Right ventricle myocardium superior (tissue), 1 donor: Measurements from ENCODE around the gene RUBCN. TPM values are rescaled to one million over a fixed set of nuclear protein-coding genes. Genes with fewer than 3 reads are reported as not detected.
"Not testable (repeated sequence)": the region's sequence is repeated elsewhere in the genome, so short reads cannot be mapped to it uniquely, and the experiment has no call there.

Experiments
- ATAC-seq: fragments of 200-7000 bp; cut with Tn5 transposase; one replicate; pipeline ENCODE4 v1.9.1; 2020; ENCODE audit warnings: mild to moderate bottlenecking; ENCODE audit not compliant: poor library complexity
- DNase-seq: peaks from one replicate; pipeline ENCODE4 v3.0.0-alpha.2; 2020
- intact Hi-C: fragments of 100-400 bp; cut with DNase I; formaldehyde crosslinking; loops from one replicate; pipeline ENCODE4 v1.11.2; 2022
- total RNA-seq: library from RNA; stranded (reverse); fragmentation: NEBNext Ultra II Directional; extraction: Animal tissue kit (Norgen Biotek cat#: 25700); gene quantifications from one replicate; pipeline ENCODE4 v1.2.1, GENCODE V29; 2021
- donor health status: DM: no; HTN: yes; CAD: no; lungs with severe emphysema.

RUBCN gene
- total RNA-seq, 1 donor from 2014 or later: 15.1 TPM

DNA sequence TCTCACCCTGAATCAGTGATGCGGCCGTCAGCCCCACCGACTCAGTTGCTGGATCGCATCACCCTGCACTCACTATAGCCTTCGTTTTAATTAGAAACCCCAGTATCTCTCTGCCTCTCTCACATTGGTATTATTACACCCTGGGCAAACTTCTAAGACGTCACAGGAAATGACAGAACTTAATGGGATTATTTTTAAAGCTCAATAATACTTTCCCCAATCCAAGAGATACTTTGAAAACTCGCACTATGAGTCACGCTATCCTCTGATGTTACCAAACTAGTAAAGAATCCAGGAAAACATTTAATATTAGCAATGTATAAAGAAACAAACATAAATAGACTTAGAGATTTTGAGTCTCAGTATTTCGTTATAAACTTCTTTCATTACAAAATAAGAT, 36.6 kb downstream of the RUBCN start:
- DNase-seq (no peak), ATAC-seq (no peak)
- intact Hi-C loops: no loop called here

DNA sequence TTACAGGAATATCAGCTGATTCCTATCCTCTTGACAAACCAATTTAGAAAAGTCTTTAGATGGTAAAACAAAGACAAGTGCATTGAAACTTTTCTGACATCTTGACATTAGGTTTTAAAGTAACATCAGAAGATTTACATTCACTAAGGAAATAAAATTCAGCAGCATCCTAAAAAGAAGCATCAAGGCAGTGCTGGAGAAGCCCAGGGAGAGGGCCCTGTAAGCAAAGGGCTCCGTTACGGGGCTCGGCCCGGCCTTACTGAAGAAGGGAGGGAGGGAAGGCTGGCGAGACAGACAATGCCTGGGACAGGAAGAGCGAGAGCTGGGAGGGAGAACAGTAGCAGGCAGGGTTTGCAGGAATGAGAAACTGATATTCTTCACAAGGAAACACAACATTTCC, 39.3 kb downstream of the RUBCN start:
- no peak for DNase-seq
- intact Hi-C loops: no loop called here
- no peak for ATAC-seq

GRCh38 chr3:197694251-197694650, 42.5 kb downstream of the RUBCN start:
- no peak for ATAC-seq

DNA sequence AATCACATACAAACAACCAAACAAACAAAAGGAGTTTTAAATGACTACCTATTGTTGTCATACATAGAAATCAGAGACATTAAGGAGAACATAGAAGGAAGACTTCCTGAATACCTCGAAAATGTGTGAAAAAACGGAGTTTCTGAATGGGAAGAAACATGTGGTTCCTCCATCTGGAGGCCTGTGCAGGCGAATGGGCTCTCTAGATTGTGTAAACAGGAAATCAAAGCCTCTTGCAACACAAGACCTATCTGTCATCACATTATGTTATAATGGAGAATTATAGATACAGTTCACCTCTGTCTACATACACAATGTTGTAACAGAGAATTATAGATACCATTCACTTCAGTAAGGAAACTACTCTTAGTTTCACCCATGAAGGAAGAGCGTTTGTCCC, 44.1 kb downstream of the RUBCN start:
- intact Hi-C loops: no loop called here
- DNase-seq (no peak), ATAC-seq (no peak)

More at GRCh38 chr3:197694251-197694650, 42.5 kb downstream of the RUBCN start:
- intact Hi-C loops: no loop called here
- DNase-seq: no peak

DNA sequence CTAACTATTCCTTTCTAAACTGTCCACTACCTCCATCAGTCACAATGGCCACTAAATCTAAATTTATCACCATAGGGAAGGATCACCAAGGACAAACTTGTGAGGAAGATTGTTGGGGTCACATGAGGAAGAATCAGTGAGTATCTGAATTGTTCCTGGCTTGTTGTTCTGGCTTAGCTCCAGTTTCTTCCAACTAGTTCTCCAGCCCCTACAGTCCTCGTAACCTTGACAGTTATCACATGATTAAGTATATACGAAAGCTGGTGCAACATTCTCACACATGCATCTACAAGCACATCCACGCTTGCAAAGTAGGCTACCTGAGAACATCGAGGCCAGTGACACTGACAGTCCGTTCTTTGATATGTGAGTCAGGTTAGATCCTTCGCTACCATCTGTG, 46.0 kb downstream of the RUBCN start:
- peak; percentile 57 for ATAC-seq
- DNase-seq: no peak
- intact Hi-C loops: no loop called here

DNA sequence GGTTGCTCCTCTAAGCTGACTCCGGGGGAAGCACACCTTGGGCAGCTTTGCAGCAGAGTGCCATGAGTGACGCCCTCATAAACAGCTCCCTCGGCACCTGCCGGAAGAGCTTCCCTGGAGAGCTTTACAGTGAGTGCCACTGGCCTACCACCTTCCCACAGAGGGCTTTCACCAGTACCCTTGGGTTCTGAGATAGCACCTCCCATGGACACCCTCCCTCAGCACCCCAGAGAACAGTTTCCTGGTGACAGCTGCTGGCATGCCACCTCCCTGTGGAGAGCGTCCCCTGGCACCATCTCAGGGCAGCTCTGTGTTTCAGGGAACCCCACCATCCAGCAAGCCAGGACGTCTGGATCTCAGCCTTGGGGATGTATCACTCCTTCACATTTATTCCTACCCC, 49.1 kb downstream of the RUBCN start:
- DNase-seq (no peak), ATAC-seq (peak; percentile 56)
- intact Hi-C loops: no loop called here

GRCh38 chr3:197686899-197687298, 49.8 kb downstream of the RUBCN start:
- DNase-seq (no peak), ATAC-seq (no peak)
- intact Hi-C loops: no loop called here

- no peak for ATAC-seq
- no peak for DNase-seq
- intact Hi-C loops: no loop called here
Measured at GRCh38 chr3:197685546-197685945, 51.2 kb downstream of the RUBCN start.

GRCh38 chr3:197683191-197683590, 53.5 kb downstream of the RUBCN start:
- intact Hi-C loops: no loop called here
- DNase-seq (no peak), ATAC-seq (no peak)

DNA sequence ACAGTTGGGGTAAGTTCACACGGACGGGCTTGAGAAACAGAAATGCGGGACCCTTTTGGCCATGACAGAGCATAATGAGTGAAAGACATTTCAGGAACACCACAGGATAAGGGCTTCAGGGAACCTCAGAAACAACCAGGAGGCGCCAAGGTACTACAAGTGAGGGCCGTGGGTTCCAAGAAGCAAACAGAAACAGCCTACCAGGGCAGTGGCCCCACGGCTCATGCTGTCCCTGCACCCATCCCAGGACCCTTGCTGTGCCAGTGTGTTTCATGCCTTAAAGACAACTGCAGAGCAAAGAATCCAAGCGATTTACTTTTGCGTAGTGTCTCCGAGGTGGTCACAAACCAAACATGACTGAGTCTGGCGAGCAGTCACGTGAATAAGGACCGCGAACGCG, 54.0 kb downstream of the RUBCN start:
- no peak for DNase-seq
- intact Hi-C loops: no loop called here
- ATAC-seq: no peak

DNA sequence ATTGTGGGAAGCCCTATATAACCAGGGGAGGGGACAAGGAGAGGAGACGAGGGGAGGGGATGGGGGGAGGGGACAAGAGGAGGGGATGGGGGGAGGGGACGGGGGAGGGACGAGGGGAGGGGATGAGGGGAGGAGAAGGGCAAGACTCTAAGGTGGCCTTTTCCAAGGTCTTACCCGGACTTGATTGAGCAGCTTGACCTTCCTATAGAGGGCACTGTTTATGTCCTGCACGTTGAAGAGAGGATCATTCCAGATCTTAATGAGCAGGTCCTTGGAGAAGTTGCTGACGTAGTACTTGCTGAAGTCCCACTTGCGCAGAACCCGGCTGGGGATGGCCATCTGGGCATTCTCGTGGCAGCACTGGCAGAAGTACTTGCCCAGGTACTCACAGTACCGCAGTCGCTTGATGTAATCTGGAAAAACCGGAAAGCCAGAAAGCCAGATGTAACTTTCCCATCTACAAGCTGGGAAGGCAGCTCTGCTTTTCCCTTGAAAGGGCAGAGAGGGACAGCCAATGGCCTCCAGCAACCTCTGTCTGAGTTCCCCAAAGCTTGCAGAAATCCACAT, 55.7 kb downstream of the RUBCN start:
- ATAC-seq: no peak
- intact Hi-C loops: no loop called here
- no peak for DNase-seq

- intact Hi-C loops: no loop called here
- no peak for ATAC-seq
- no peak for DNase-seq
Measured at GRCh38 chr3:197675951-197676350, 60.8 kb downstream of the RUBCN start.

GRCh38 chr3:197675563-197675860, 61.2 kb downstream of the RUBCN start:
- no peak for DNase-seq
- no peak for ATAC-seq
- intact Hi-C loops: no loop called here

- DNase-seq: no peak
- ATAC-seq: no peak
- intact Hi-C loops: no loop called here
Measured at GRCh38 chr3:197674741-197675562, 61.8 kb downstream of the RUBCN start.

DNA sequence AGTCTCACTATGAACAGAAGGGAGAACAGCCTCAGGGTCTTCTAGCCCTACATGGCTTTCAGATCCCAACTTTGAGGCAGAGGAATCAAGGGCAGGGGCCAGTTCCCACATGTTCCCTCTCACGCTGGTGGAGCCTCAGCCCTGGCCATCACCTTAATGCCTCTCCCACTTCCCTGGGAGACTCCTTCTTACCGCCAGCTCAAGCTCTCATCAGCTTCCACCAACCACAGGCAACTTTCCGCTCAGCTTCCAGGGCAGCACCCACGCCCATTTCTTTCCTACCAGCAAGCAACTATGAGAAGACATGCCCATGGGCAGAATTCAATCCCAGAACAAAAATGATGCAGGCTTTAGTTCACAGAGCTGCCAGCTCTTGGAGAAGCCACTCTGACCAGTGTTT, 63.5 kb downstream of the RUBCN start:
- DNase-seq: no peak
- intact Hi-C loops: no loop called here
- no peak for ATAC-seq

DNA sequence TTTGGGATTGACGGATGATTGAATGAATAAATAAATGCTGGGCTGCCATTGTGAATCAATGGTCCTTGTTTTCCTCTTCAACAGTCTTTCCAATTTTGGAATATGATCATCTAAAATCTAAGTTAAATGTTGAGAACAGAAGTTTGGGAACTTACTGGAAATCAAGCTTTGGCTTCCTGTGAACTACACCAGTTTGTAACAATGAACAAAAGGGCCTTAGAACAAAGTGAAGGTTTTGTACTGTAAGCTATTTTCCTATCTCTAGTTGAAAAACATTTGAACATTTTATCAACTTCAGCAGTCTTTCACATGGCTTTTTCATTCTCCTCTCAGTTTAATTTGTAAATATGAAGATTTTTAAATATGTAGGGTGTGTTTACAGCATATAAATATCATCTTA, 66.3 kb downstream of the RUBCN start:
- DNase-seq (no peak), ATAC-seq (no peak)
- intact Hi-C loops: no loop called here

- ATAC-seq: no peak
- DNase-seq: no peak
- intact Hi-C loops: no loop called here
Measured at GRCh38 chr3:197667968-197668367, 68.7 kb downstream of the RUBCN start.

- intact Hi-C loops, DNase-seq, ATAC-seq: not testable (repeated sequence)
Measured at GRCh38 chr3:197667293-197667692, 69.4 kb downstream of the RUBCN start.

DNA sequence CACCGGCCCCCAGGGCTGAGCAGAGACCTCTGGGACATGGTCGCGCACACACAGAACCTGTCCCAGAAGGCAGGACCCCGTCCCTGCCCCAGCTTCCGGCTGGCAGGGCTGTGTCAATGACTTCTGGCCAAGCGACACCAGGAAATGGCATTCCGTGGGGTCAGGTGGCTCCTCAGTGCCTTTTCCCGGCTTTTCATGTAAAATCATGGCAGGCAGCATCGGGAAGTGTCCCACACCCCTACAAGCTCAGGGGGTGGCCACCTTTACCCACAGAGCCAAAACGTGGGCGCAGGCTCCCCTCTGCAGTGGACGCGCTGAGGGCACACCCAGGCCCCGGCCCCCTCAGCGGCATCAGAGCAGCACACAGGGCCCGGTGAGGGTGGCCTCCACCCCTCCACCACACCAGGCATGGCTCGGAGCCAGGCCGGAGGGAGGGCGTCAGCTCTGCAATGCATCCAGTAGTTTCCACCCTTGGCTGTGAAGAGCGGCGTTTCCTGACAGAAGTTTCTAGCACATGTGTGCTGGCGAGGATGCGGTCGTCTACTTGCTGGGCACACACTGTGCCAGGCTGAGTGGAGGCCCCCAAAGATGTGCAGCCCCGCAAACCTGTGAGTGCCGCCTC, 70.4 kb downstream of the RUBCN start:
- DNase-seq, intact Hi-C loops, ATAC-seq: not testable (repeated sequence)

- ATAC-seq, intact Hi-C loops, DNase-seq: not testable (repeated sequence)
Measured at GRCh38 chr3:197665549-197665948, 71.2 kb downstream of the RUBCN start.
